Smooth muscle cell (in vitro differentiated cells): Measurements from ENCODE around the gene MRPL33. TPM values are rescaled to one million over a fixed set of nuclear protein-coding genes. Genes with fewer than 3 reads are reported as not detected.

Source experiments
- DNase-seq: peaks from one replicate; lab custom pipeline; 2025; ENCODE audit not compliant: unreplicated experiment; lab: John Stamatoyannopoulos, UW
- H2AFZ ChIP-seq: fragments of 200-600 bp; sonication (generic); 2 replicates; pipeline ENCODE4 v1.6.0; 2016; ENCODE audit warnings: antibody characterized with exemption, low read depth, mild to moderate bottlenecking
- H3F3A ChIP-seq: fragments of 200-600 bp; sonication (generic); 2 replicates; pipeline ENCODE4 v1.6.0; 2017; ENCODE audit warnings: antibody characterized with exemption, low read depth
- H3K27ac ChIP-seq: fragments of 200-600 bp; sonication (generic); 2 replicates; pipeline ENCODE4 v1.5.1; 2016; ENCODE audit warnings: low read depth, mild to moderate bottlenecking
- H3K27me3 ChIP-seq: fragments of 200-600 bp; sonication (generic); 2 replicates; pipeline ENCODE4 v1.6.1; 2016; ENCODE audit warnings: low read depth, mild to moderate bottlenecking
- H3K36me3 ChIP-seq: fragments of 200-600 bp; sonication (generic); 2 replicates; pipeline ENCODE4 v1.5.1; 2016; ENCODE audit warnings: low read depth
- H3K4me1 ChIP-seq: fragments of 200-600 bp; sonication (generic); 2 replicates; pipeline ENCODE4 v1.5.1; 2016; ENCODE audit warnings: low read depth
- H3K4me2 ChIP-seq: fragments of 200-600 bp; sonication (generic); 2 replicates; pipeline ENCODE4 v1.6.0; 2016; ENCODE audit warnings: mild to moderate bottlenecking
- H3K4me3 ChIP-seq: fragments of 200-600 bp; sonication (generic); 2 replicates; pipeline ENCODE4 v1.5.1; 2016; ENCODE audit warnings: mild to moderate bottlenecking
- H3K79me2 ChIP-seq: fragments of 200-600 bp; sonication (generic); 2 replicates; pipeline ENCODE4 v1.6.0; 2016; ENCODE audit warnings: low read depth, mild to moderate bottlenecking
- H3K9ac ChIP-seq: fragments of 200-600 bp; sonication (generic); 2 replicates; pipeline ENCODE4 v1.6.0; 2016; ENCODE audit warnings: low read depth
- H3K9me3 ChIP-seq: fragments of 200-600 bp; sonication (generic); replicated peaks from 2 replicates; pipeline ENCODE4 v1.5.1; 2016; ENCODE audit warnings: low read depth
- H4K20me1 ChIP-seq: fragments of 200-600 bp; sonication (generic); 2 replicates; pipeline ENCODE4 v1.6.0; 2016; ENCODE audit warnings: low read depth
- WGBS: methylation state at CpG from one replicate; pipeline ENCODE4 v1.1.7; 2016; ENCODE audit warnings: low lambda C conversion rate; 5-methylcytosine and 5-hydroxymethylcytosine counted together
- polyA plus RNA-seq: library from polyadenylated mRNA; unstranded; fragments of >200 nt; fragmentation: Nextera tagmentation; extraction: Ambion mirVana; gene quantifications from 2 replicates; pipeline ENCODE4 v1.2.1, GENCODE V29; 2016
- total RNA-seq: library from RNA; depleted of rRNA; stranded (reverse); fragments of >200 nt; gene quantifications from 2 replicates; pipeline ENCODE4 v1.2.3, GENCODE V29; 2014
- TF ChIP-seq, protein P1 (sequence below): fragments of 200-600 bp; sonication (generic); IDR thresholded peaks from 2 replicates; pipeline ENCODE4 v1.5.1; 2017; ENCODE audit warnings: borderline replicate concordance, mild to moderate bottlenecking, antibody characterized with exemption; ENCODE audit not compliant: insufficient read depth, poor library complexity, severe bottlenecking

Gene MRPL33
- total and polyA plus RNA-seq, 2 experiments from 2014 or later, result 94.5 to 193 TPM

DNA sequence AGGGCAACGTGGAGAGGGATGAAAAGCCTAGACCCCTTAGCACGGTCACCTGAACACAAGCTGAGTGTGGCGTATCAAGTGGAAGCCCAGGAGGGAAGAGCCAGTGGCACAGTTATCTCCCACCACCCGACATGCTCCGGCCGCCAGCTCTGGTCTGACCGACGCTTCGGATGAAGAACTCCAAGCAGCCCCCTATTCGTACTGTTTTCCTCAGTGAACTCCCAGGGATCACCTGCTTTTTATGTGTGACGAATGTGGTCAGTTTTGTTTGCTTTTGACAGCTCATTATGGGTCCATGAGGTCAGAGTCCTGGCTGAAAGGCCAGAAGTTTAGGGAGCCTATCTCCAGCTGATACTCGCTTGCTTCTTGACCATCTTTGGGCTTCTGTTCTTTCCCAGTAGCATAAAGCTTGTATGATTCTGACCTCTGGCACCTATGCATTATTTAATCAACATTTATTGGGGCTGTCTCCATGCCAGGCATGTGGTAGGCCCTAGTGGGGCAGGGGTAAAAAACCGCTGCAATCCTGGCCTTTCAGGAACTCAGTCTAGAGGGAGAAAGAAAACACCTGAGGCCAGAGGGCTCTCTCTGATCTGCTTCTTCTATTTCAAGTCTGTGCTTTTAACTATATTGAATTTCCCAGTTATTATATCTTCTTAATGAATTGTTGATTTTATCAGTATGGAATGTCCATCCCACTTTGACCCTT lies 33.0 kb upstream of the MRPL33 start:
- Histone ChIP-seq H3K4me1 (peaks cover 13% of the 10 kb centered on the region), H3K79me2 (no peaks in the 10 kb centered on the region), H3K27me3 (no peaks in the 10 kb centered on the region), H3F3A (peaks cover 13% of the 10 kb centered on the region), H3K9ac (peak overlapping the region; percentile 6), H3K4me2 (peak overlapping the region; percentile 36), H3K4me3 (no peak overlapping the region), H2AFZ (peak overlapping the region; percentile 9), H3K9me3 (no peaks in the 10 kb centered on the region), H4K20me1 (no peaks in the 10 kb centered on the region), H3K36me3 (no peaks in the 10 kb centered on the region), H3K27ac (peak overlapping the region; percentile 86)
- no peak for DNase-seq
- WGBS, result 85% methylated on average over 13 of the region's 13 CpGs
- TF ChIP-seq, protein P1, sequence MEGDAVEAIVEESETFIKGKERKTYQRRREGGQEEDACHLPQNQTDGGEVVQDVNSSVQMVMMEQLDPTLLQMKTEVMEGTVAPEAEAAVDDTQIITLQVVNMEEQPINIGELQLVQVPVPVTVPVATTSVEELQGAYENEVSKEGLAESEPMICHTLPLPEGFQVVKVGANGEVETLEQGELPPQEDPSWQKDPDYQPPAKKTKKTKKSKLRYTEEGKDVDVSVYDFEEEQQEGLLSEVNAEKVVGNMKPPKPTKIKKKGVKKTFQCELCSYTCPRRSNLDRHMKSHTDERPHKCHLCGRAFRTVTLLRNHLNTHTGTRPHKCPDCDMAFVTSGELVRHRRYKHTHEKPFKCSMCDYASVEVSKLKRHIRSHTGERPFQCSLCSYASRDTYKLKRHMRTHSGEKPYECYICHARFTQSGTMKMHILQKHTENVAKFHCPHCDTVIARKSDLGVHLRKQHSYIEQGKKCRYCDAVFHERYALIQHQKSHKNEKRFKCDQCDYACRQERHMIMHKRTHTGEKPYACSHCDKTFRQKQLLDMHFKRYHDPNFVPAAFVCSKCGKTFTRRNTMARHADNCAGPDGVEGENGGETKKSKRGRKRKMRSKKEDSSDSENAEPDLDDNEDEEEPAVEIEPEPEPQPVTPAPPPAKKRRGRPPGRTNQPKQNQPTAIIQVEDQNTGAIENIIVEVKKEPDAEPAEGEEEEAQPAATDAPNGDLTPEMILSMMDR, result no peak

DNA sequence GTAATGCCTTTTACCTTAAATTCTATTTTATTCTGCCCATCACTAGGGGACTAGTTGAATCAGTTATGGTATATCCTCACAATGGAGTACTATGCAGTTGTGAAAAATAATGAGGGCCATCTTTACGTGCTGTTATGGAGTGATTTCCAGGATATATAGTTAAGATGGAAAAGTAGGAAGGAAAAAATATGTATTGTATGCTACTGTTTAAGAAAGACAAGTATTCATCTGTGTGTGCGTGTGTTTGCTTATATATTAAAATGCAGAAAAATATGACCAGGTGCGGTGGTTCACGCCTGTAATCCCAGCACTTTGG lies 32.5 kb upstream of the MRPL33 start:
- H3K79me2 ChIP-seq, result no peaks in the 10 kb centered on the region
- no peak overlapping the region for H3K27ac ChIP-seq
- no peak overlapping the region for H3K9ac ChIP-seq
- 99% methylated on average over 4 of the region's 4 CpGs for WGBS
- H3K4me2 ChIP-seq, result no peak overlapping the region
- H4K20me1 ChIP-seq, result no peaks in the 10 kb centered on the region
- H2AFZ ChIP-seq, result no peak overlapping the region
- peaks cover 13% of the 10 kb centered on the region for H3K4me1 ChIP-seq
- no peaks in the 10 kb centered on the region for H3K27me3 ChIP-seq
- no peaks in the 10 kb centered on the region for H3K36me3 ChIP-seq
- peaks cover 13% of the 10 kb centered on the region for H3F3A ChIP-seq
- no peaks in the 10 kb centered on the region for H3K9me3 ChIP-seq
- no peak for DNase-seq
- TF ChIP-seq, protein P1, result no peak
- no peak overlapping the region for H3K4me3 ChIP-seq

DNA sequence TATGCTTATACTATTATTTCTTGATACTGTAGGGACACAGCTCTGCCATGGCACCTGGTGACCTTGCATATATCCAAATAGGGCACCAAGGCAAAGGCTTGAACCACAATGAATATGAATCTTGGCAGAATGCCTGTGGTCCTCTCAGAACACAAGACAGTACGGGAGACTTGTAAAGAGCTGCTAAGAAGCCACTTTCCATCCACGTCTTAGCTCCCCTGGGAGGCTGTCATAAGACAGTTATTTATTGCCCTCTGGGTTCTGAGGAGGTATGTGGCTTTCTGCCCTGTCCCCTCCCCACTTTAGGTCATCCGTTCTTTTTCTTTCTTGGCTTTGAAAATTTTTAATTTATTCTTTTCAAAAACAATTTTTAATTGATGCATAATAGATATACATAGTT lies 29.8 kb upstream of the MRPL33 start:
- no peaks in the 10 kb centered on the region for H3K36me3 ChIP-seq

More for the DNA sequence above, 29.8 kb upstream of the MRPL33 start:
- Histone ChIP-seq H3K9me3 (no peaks in the 10 kb centered on the region), H4K20me1 (no peaks in the 10 kb centered on the region), H3K27ac (no peak overlapping the region), H3K4me1 (no peaks in the 10 kb centered on the region), H3K9ac (no peak overlapping the region), H3K27me3 (no peaks in the 10 kb centered on the region), H3F3A (peaks cover 13% of the 10 kb centered on the region), H2AFZ (no peak overlapping the region), H3K4me2 (no peak overlapping the region), H3K4me3 (no peak overlapping the region), H3K79me2 (no peaks in the 10 kb centered on the region)
- 78% methylated on average over 3 of the region's 3 CpGs for WGBS
- no peak for DNase-seq
- TF ChIP-seq, protein P1, result no peak
